Ishikawa (cell line): ENCODE data around the gene NDUFB3.

Source experiments
- CEBPB ChIP-seq: IDR thresholded peaks from 2 replicates; pipeline ENCODE4 v1.6.1; 2012
- CREB1 ChIP-seq: IDR thresholded peaks from 2 replicates; pipeline ENCODE4 v1.6.1; 2012; ENCODE audit warnings: low read depth
- EGR1 ChIP-seq: IDR thresholded peaks from 2 replicates; pipeline ENCODE4 v1.6.1; 2012
- EP300 ChIP-seq: IDR thresholded peaks from 2 replicates; pipeline ENCODE4 v1.6.1; 2012; ENCODE audit warnings: borderline replicate concordance
- FOXM1 ChIP-seq: IDR thresholded peaks from 2 replicates; pipeline ENCODE4 v1.6.1; 2012; ENCODE audit warnings: low read depth, borderline replicate concordance
- MAX ChIP-seq: IDR thresholded peaks from 2 replicates; pipeline ENCODE4 v1.6.1; 2012
- NFIC ChIP-seq: IDR thresholded peaks from 2 replicates; pipeline ENCODE4 v1.6.1; 2012
- RAD21 ChIP-seq: IDR thresholded peaks from 2 replicates; pipeline ENCODE4 v1.6.1; 2012; ENCODE audit warnings: low read depth
- TAF1 ChIP-seq: IDR thresholded peaks from 2 replicates; pipeline ENCODE4 v1.6.1; 2012; ENCODE audit warnings: low read depth, mild to moderate bottlenecking
- TCF12 ChIP-seq: IDR thresholded peaks from 2 replicates; pipeline ENCODE4 v1.6.1; 2012; ENCODE audit warnings: low read depth
- TEAD4 ChIP-seq: IDR thresholded peaks from 2 replicates; pipeline ENCODE4 v1.6.1; 2012
- USF1 ChIP-seq: IDR thresholded peaks from 2 replicates; pipeline ENCODE4 v1.6.1; 2012
- YY1 ChIP-seq: IDR thresholded peaks from 2 replicates; pipeline ENCODE4 v1.6.1; 2012; ENCODE audit warnings: low read depth
- ZBTB7A ChIP-seq: IDR thresholded peaks from 2 replicates; pipeline ENCODE4 v1.6.1; 2012; ENCODE audit warnings: low read depth
- TF ChIP-seq, protein P1 (sequence below): IDR thresholded peaks from 2 replicates; pipeline ENCODE4 v1.6.1; 2012; ENCODE audit warnings: low read depth, mild to moderate bottlenecking

Gene NDUFB3

GRCh38 chr2:201100497-201100896 is 28.7 kb downstream of the NDUFB3 start:
- no peak for TF ChIP-seq CEBPB
- TF ChIP-seq CREB1, result no peak
- no peak for TF ChIP-seq ZBTB7A
- no peak for TF ChIP-seq TAF1
- TF ChIP-seq, protein P1, sequence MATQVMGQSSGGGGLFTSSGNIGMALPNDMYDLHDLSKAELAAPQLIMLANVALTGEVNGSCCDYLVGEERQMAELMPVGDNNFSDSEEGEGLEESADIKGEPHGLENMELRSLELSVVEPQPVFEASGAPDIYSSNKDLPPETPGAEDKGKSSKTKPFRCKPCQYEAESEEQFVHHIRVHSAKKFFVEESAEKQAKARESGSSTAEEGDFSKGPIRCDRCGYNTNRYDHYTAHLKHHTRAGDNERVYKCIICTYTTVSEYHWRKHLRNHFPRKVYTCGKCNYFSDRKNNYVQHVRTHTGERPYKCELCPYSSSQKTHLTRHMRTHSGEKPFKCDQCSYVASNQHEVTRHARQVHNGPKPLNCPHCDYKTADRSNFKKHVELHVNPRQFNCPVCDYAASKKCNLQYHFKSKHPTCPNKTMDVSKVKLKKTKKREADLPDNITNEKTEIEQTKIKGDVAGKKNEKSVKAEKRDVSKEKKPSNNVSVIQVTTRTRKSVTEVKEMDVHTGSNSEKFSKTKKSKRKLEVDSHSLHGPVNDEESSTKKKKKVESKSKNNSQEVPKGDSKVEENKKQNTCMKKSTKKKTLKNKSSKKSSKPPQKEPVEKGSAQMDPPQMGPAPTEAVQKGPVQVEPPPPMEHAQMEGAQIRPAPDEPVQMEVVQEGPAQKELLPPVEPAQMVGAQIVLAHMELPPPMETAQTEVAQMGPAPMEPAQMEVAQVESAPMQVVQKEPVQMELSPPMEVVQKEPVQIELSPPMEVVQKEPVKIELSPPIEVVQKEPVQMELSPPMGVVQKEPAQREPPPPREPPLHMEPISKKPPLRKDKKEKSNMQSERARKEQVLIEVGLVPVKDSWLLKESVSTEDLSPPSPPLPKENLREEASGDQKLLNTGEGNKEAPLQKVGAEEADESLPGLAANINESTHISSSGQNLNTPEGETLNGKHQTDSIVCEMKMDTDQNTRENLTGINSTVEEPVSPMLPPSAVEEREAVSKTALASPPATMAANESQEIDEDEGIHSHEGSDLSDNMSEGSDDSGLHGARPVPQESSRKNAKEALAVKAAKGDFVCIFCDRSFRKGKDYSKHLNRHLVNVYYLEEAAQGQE, result no peak
- no peak for TF ChIP-seq EGR1
- no peak for TF ChIP-seq TCF12
- no peak for TF ChIP-seq TEAD4
- no peak for TF ChIP-seq FOXM1
- no peak for TF ChIP-seq MAX
- TF ChIP-seq USF1, result no peak

GRCh38 chr2:201105759-201106158 is 34.0 kb downstream of the NDUFB3 start:
- no peak for TF ChIP-seq TCF12
- TF ChIP-seq USF1, result no peak
- TF ChIP-seq CEBPB, result no peak
- no peak for TF ChIP-seq TAF1
- no peak for TF ChIP-seq EP300
- TF ChIP-seq TEAD4, result no peak
- TF ChIP-seq YY1, result no peak
- no peak for TF ChIP-seq ZBTB7A

GRCh38 chr2:201107624-201108023 is 35.8 kb downstream of the NDUFB3 start:
- TF ChIP-seq YY1, result no peak
- TF ChIP-seq USF1, result no peak
- no peak for TF ChIP-seq EGR1
- TF ChIP-seq CREB1, result no peak
- TF ChIP-seq TCF12, result no peak
- no peak for TF ChIP-seq FOXM1
- no peak for TF ChIP-seq RAD21
- no peak for TF ChIP-seq TEAD4
- no peak for TF ChIP-seq MAX
- TF ChIP-seq, protein P1, result no peak
- no peak for TF ChIP-seq ZBTB7A
- TF ChIP-seq EP300, result no peak
- no peak for TF ChIP-seq TAF1
- TF ChIP-seq NFIC, result no peak
- no peak for TF ChIP-seq CEBPB

DNA sequence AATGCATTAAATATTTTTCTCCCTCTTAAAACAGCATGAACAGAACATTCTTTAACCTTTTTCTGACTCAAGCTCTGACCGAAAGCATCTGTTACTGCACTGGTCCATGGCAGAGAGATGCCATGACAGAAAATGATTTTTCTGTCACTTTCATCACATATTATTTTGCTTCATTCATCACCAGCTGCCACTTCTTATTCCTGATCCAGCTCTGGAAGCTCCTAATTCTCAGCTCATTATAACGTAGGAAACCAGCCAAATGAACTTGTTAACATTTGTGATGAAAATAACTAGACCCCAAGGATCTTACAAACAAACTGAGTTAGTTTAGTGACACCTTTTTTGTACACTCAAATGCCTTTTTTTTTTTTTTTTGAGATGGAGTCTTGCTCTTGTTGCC is 36.5 kb downstream of the NDUFB3 start:
- TF ChIP-seq CEBPB, result no peak
- no peak for TF ChIP-seq YY1
- TF ChIP-seq TAF1, result no peak
- TF ChIP-seq ZBTB7A, result no peak
- no peak for TF ChIP-seq TEAD4
- TF ChIP-seq EGR1, result no peak
- TF ChIP-seq, protein P1, result no peak

DNA sequence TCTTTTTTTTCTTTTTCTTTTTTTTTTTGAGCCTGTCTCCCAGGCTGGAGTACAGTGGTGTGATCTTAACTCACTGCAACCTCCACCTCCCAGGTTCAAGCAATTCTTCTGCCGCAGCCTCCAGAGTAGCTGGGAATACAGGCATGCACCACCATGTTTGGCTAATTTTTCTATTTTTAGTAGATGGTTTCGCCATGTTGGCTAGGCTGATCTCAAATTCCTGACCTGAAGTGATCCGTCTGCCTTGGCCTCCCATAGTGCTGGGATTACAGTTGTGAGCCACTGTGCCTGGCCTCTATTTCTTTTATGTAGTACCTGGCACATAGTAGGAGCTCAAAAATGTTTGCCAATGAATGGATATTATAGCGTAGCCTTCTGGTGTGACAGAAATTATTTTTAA is 37.4 kb downstream of the NDUFB3 start:
- no peak for TF ChIP-seq FOXM1
- TF ChIP-seq, protein P1, result no peak
- TF ChIP-seq RAD21, result no peak
- TF ChIP-seq TEAD4, result no peak
- TF ChIP-seq TAF1, result no peak
- no peak for TF ChIP-seq YY1
- no peak for TF ChIP-seq MAX
- TF ChIP-seq ZBTB7A, result no peak
- no peak for TF ChIP-seq NFIC
- TF ChIP-seq EGR1, result no peak
- no peak for TF ChIP-seq EP300
- TF ChIP-seq CEBPB, result no peak
- no peak for TF ChIP-seq CREB1
- no peak for TF ChIP-seq USF1
